ENCODE measurements around the gene MAP2K3. TPM values are rescaled to one million over a fixed set of nuclear protein-coding genes. Genes with fewer than 3 reads are reported as not detected.

Gene MAP2K3
- total RNA-seq, 6 experiments from 2014 or later = 22.6 to 80.7 (median 60.7) TPM

DNA sequence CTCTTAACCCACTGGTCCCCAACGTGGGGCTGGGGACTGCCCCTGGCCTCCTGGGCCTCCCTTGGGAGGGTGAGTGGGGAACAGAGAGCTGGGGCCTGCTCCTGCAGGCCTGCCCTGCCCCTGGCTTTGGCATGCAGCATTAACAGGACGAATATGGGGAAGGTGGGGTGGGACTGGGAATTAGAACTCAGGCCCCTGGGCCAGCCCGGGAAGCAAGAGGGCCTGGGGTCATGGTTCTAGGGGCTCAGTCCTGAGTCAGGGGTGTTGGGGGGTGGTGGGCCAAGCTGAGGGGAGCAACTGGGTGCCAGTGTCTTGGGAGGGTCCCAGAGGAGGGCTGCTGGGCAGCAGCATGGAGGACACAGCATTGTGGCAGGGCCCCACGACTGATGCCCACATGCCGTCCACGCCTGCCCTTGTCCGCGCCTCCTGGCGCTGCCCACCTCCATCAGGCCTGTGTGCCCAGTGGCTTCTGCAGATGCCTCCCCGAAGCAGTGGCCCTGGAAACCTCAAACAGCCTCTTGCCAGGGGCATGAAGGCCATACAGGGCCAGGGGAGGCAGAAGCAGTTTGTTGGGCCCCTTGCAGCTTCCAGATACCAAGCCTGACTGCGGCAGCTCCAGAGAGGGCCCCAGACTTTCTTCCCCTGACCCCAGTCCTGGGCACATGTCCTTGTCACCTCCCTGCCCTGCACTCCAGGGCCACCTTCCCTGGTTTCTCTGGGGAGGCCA is 4.8 kb downstream of the MAP2K3 start:
- no peak for ATAC-seq
- TF ChIP-seq, protein P1, sequence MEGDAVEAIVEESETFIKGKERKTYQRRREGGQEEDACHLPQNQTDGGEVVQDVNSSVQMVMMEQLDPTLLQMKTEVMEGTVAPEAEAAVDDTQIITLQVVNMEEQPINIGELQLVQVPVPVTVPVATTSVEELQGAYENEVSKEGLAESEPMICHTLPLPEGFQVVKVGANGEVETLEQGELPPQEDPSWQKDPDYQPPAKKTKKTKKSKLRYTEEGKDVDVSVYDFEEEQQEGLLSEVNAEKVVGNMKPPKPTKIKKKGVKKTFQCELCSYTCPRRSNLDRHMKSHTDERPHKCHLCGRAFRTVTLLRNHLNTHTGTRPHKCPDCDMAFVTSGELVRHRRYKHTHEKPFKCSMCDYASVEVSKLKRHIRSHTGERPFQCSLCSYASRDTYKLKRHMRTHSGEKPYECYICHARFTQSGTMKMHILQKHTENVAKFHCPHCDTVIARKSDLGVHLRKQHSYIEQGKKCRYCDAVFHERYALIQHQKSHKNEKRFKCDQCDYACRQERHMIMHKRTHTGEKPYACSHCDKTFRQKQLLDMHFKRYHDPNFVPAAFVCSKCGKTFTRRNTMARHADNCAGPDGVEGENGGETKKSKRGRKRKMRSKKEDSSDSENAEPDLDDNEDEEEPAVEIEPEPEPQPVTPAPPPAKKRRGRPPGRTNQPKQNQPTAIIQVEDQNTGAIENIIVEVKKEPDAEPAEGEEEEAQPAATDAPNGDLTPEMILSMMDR (IDR thresholded peaks at IDR 0.05) = no peak
- no peak for TF ChIP-seq POLR2A (IDR thresholded peaks at IDR 0.05)
- peak in 1 of 3 donors; percentile 23 for DNase-seq
- Histone ChIP-seq H3K9me3 (no peaks in the 10 kb centered on the region), H3K27ac (peak overlapping the region; percentile 93 to 99 (median 93)), H3K36me3 (no peaks in the 10 kb centered on the region), H3K27me3 (no peaks in the 10 kb centered on the region), H3K4me3 (no peak overlapping the region), H3K4me1 (peaks cover 0 to 42% (median 17%) of the 10 kb centered on the region in 4 donors)
- intact Hi-C loops (cut with DNase I) = no loop called here
- WGBS (ENCODE audit: insufficient coverage, low coverage, low lambda C conversion rate, missing lambda C conversion rate) = 80% methylated on average over 1 of the region's 11 CpGs

DNA sequence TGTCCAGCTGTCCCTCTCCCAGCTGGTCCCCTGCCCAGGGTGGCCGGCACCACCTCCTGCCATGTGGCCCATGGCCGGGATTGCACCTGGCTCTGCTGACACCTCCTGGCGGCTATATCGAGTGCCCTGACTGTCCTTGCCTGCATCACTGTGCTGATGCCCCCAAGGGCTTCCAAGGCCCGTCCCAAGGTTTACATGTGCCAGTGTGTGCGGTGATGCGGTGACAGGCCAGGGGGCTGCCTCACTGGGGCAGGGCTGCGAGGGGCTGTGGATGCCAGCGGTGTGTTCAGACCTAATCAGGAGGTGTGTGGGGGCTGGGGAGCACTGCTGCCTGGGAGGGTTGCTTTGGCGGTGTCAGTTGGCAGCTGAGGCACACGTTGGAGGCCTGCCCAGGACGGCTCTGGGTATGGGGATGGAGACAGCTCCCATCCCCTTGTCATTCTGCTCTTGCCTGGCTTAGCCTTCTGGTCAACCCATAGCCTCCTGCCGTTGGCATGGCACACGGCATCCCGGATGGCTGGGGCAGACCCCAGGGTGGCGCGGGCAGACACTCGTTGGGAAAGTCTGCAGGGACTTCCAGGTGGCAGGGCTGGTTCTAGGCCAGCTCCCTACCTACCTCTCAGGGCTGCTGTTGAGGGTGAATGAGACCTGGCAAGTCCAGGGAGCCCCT is 5.5 kb downstream of the MAP2K3 start:
- Histone ChIP-seq H3K36me3 (no peaks in the 10 kb centered on the region), H3K4me1 (peaks cover 0 to 42% (median 17%) of the 10 kb centered on the region in 4 donors), H3K9me3 (no peaks in the 10 kb centered on the region), H3K27me3 (no peaks in the 10 kb centered on the region), H3K4me3 (no peak overlapping the region), H3K27ac (peak overlapping the region in 2 of 3 donors; percentile 93 to 99)
- 30% methylated on average over 9 of the region's 18 CpGs for WGBS (ENCODE audit: insufficient coverage, low coverage, low lambda C conversion rate, missing lambda C conversion rate)
- ATAC-seq (peak in 2 of 4 donors; percentile 4 to 6), DNase-seq (peak; percentile 60 to 87 (median 84))
- TF ChIP-seq POLR2A (IDR thresholded peaks at IDR 0.05) = no peak
- TF ChIP-seq, protein P1 (IDR thresholded peaks at IDR 0.05) = peak in 3 of 4 donors; percentile 16 to 33 (median 16)
- intact Hi-C loops (cut with DNase I) = no loop called here

DNA sequence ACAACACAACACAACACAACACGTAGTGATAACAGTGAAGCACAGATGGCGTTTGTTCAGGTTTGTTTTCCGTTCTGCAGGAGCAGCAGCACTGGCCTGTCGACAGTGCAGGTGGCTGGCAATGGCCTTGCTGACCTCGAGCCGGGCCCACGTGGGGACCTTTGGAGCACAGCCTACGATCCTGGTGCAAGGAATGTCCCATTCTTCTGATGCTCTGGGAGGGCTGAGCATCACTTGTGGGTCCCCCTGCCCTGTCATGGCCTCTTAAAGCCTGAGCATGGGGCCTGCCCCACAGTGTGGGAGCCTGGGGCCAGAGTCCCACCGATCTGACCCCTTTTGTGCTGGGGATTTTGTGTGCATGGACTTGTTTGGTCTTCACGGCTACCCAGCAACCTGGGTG is 6.8 kb downstream of the MAP2K3 start:
- ATAC-seq (no peak), DNase-seq (peak in 1 of 3 donors; percentile 30)
- intact Hi-C loops (cut with DNase I) = no loop called here
- WGBS (ENCODE audit: insufficient coverage, low coverage, low lambda C conversion rate, missing lambda C conversion rate) = 41% methylated on average over 9 of the region's 10 CpGs
- Histone ChIP-seq H3K27ac (no peak overlapping the region), H3K36me3 (no peaks in the 10 kb centered on the region), H3K4me3 (no peak overlapping the region), H3K4me1 (peaks cover 0 to 42% (median 17%) of the 10 kb centered on the region in 4 donors), H3K27me3 (no peaks in the 10 kb centered on the region), H3K9me3 (no peaks in the 10 kb centered on the region)
- TF ChIP-seq POLR2A (IDR thresholded peaks at IDR 0.05) = no peak
- TF ChIP-seq, protein P1 (IDR thresholded peaks at IDR 0.05) = no peak

DNA sequence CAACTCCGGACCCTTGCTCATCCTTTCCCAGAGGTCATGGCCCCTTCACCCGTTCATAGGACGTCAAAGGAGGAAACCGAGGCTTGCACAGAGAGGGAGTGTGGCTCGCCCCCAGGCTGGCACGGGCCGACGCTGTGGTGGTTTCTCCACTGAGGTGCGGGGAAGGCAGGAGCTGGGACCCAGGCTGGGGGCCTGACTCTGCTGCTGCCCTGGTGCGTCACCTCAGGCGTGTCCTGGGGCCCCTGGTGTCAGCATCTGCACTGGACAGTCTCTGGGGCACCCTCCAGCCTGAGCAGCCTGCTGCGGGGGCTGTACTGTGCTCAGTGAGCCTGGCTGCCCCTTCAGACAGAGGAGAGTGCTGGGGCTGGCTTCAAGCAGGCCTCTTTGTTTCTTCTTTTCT is 7.4 kb downstream of the MAP2K3 start:
- Histone ChIP-seq H3K4me3 (no peak overlapping the region), H3K27me3 (no peaks in the 10 kb centered on the region), H3K9me3 (no peaks in the 10 kb centered on the region), H3K27ac (no peak overlapping the region), H3K4me1 (peaks cover 0 to 36% (median 15%) of the 10 kb centered on the region in 4 donors), H3K36me3 (no peaks in the 10 kb centered on the region)
- TF ChIP-seq, protein P1 (IDR thresholded peaks at IDR 0.05) = no peak
- TF ChIP-seq POLR2A (IDR thresholded peaks at IDR 0.05) = no peak
- intact Hi-C loops (cut with DNase I) = no loop called here
- peak in 1 of 3 donors; percentile 20 for DNase-seq
- no peak for ATAC-seq
- 49% methylated on average over 10 of the region's 12 CpGs for WGBS (ENCODE audit: insufficient coverage, low coverage, low lambda C conversion rate, missing lambda C conversion rate)

All from right lobe of liver (tissue), 6 donors.